Measurements from ENCODE around the gene CRNKL1. TPM values are rescaled to one million over a fixed set of nuclear protein-coding genes. Genes with fewer than 3 reads are reported as not detected.

The CRNKL1 gene
- total and polyA plus RNA-seq, 2 donors (not counting 1 experiment from before 2014, with no cell fraction given), result 19.2 to 32.7 TPM

DNA sequence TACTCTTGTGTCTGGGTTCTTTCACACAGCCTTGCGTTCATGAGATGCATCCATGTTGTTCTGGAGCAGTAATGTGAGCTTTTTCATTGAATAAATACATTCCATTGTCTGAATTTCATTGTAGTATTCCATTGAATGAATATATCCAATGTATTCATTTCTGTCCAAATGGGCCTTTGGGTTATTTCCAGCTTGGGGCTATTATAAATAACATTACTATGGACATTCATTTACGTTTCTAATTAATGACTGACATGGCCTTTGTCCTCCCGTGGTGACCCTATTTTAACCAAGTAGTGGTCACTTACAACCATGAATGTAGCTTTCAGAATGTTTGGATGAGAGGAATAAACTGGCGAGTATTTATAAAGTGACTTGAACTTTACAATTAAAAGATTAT lies 65.2 kb downstream of the CRNKL1 start:
- Histone ChIP-seq H3K4me3 (replicated peaks in 1 of 4; ENCODE audit: control extremely low read depth in 1 of 4, insufficient read depth in 1 of 4, low read depth in 3 of 4, low read length in 4 of 4) (no peak overlapping the region), H3K27ac (ENCODE audit: insufficient read depth, low read length) (peak overlapping the region; percentile 66), H3K36me3 (ENCODE audit: control insufficient read depth, insufficient read depth, low read length) (no peaks in the 10 kb centered on the region)

DNA sequence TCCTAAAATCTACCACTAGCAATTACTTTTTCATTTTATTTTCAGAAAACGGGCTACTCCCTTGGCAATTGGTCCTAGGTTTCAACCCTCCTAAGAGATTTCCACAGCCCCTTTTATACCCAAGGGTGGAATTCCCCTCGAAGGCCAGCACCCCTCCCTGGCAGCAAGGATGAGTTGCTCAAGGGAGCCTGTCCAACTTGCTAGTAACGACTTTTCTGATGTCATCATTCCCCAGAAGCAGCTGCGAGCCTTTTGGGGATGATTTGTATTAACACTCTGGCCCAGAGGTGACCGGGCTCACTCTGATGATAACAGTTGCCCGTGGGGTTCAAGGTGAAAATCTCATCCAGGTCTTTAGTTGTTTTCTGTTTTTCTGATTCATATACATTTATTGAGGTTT lies 65.8 kb downstream of the CRNKL1 start:
- peaks cover 32% of the 10 kb centered on the region for H3K4me1 ChIP-seq (ENCODE audit: control insufficient read depth, extremely low read depth, insufficient read depth, low read length)
- peak overlapping the region; percentile 66 for H3K27ac ChIP-seq (ENCODE audit: insufficient read depth, low read length)
- no peak overlapping the region for H3K9ac ChIP-seq (ENCODE audit: insufficient read depth, low read length)
- H3K4me2 ChIP-seq (ENCODE audit: extremely low read depth, insufficient read depth, low read length), result peak overlapping the region; percentile 58
- DNase-seq (ENCODE audit: low read depth in 2 of 2), result peak; percentile 60 to 74
- TF ChIP-seq EZH2 (IDR thresholded peaks at IDR 0.05; ENCODE audit: low read length, missing control alignments), result no peak
- TF ChIP-seq, protein P1, sequence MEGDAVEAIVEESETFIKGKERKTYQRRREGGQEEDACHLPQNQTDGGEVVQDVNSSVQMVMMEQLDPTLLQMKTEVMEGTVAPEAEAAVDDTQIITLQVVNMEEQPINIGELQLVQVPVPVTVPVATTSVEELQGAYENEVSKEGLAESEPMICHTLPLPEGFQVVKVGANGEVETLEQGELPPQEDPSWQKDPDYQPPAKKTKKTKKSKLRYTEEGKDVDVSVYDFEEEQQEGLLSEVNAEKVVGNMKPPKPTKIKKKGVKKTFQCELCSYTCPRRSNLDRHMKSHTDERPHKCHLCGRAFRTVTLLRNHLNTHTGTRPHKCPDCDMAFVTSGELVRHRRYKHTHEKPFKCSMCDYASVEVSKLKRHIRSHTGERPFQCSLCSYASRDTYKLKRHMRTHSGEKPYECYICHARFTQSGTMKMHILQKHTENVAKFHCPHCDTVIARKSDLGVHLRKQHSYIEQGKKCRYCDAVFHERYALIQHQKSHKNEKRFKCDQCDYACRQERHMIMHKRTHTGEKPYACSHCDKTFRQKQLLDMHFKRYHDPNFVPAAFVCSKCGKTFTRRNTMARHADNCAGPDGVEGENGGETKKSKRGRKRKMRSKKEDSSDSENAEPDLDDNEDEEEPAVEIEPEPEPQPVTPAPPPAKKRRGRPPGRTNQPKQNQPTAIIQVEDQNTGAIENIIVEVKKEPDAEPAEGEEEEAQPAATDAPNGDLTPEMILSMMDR (conservative IDR thresholded peaks at IDR 0.05 in 1 of 2, IDR thresholded peaks at IDR 0.05 in 1 of 2; ENCODE audit: low read depth in 1 of 2, low read length in 2 of 2), result no peak
- H3K9me3 ChIP-seq (ENCODE audit: control insufficient read depth, insufficient read depth, low read depth, low read length), result no peaks in the 10 kb centered on the region
- no peaks in the 10 kb centered on the region for H3K27me3 ChIP-seq (ENCODE audit: control insufficient read depth, insufficient read depth, low read length)
- H2AFZ ChIP-seq (ENCODE audit: low read length), result no peak overlapping the region
- H4K20me1 ChIP-seq (ENCODE audit: control insufficient read depth, extremely low read depth, insufficient read depth, low read length), result no peaks in the 10 kb centered on the region
- no peaks in the 10 kb centered on the region for H3K36me3 ChIP-seq (ENCODE audit: control insufficient read depth, insufficient read depth, low read length)
- peaks cover 96% of the 10 kb centered on the region for H3K79me2 ChIP-seq (ENCODE audit: control insufficient read depth, insufficient read depth, low read length)
- H3K4me3 ChIP-seq (replicated peaks in 1 of 4; ENCODE audit: control extremely low read depth in 1 of 4, insufficient read depth in 1 of 4, low read depth in 3 of 4, low read length in 4 of 4), result no peak overlapping the region

More for the DNA sequence above, 65.2 kb downstream of the CRNKL1 start:
- H2AFZ ChIP-seq (ENCODE audit: low read length), result no peak overlapping the region
- H3K9ac ChIP-seq (ENCODE audit: insufficient read depth, low read length), result no peak overlapping the region
- H3K79me2 ChIP-seq (ENCODE audit: control insufficient read depth, insufficient read depth, low read length), result peaks cover 94% of the 10 kb centered on the region
- no peaks in the 10 kb centered on the region for H3K27me3 ChIP-seq (ENCODE audit: control insufficient read depth, insufficient read depth, low read length)
- peaks cover 35% of the 10 kb centered on the region for H3K4me1 ChIP-seq (ENCODE audit: control insufficient read depth, extremely low read depth, insufficient read depth, low read length)
- no peak for DNase-seq (ENCODE audit: low read depth in 2 of 2)
- H4K20me1 ChIP-seq (ENCODE audit: control insufficient read depth, extremely low read depth, insufficient read depth, low read length), result no peaks in the 10 kb centered on the region
- peak overlapping the region; percentile 32 for H3K4me2 ChIP-seq (ENCODE audit: extremely low read depth, insufficient read depth, low read length)
- TF ChIP-seq, protein P1 (conservative IDR thresholded peaks at IDR 0.05 in 1 of 2, IDR thresholded peaks at IDR 0.05 in 1 of 2; ENCODE audit: low read depth in 1 of 2, low read length in 2 of 2), result no peak
- TF ChIP-seq EZH2 (IDR thresholded peaks at IDR 0.05; ENCODE audit: low read length, missing control alignments), result no peak
- no peaks in the 10 kb centered on the region for H3K9me3 ChIP-seq (ENCODE audit: control insufficient read depth, insufficient read depth, low read depth, low read length)

Other genes with a start within 250 kb of the CRNKL1 start
- 37.8 and 42.4 TPM in 2 replicates for gene NAA20, start 35.1 kb downstream of the CRNKL1 start, total RNA-seq
- gene NAA20, start 35.1 kb downstream of the CRNKL1 start, polyA plus RNA-seq, result 82.6 and 83.2 TPM in 2 replicates
- 0.26 TPM in 1 of 2 replicates, not detected in the other for gene CFAP61, start 66 bp upstream of the CRNKL1 start, total RNA-seq
- gene CFAP61, start 66 bp upstream of the CRNKL1 start, polyA plus RNA-seq, result 0.11 TPM in 1 of 2 replicates, not detected in the other